NCI-H2227 (cell line): ENCODE measurements around the gene AIF1.
A peak's percentile ranks its signal among the peaks of the same experiment; 100 is the strongest.

Experiments used
- DNase-seq: peaks from one replicate; lab custom pipeline; 2025; ENCODE audit not compliant: unreplicated experiment; lab: John Stamatoyannopoulos, UW

The AIF1 gene

DNA sequence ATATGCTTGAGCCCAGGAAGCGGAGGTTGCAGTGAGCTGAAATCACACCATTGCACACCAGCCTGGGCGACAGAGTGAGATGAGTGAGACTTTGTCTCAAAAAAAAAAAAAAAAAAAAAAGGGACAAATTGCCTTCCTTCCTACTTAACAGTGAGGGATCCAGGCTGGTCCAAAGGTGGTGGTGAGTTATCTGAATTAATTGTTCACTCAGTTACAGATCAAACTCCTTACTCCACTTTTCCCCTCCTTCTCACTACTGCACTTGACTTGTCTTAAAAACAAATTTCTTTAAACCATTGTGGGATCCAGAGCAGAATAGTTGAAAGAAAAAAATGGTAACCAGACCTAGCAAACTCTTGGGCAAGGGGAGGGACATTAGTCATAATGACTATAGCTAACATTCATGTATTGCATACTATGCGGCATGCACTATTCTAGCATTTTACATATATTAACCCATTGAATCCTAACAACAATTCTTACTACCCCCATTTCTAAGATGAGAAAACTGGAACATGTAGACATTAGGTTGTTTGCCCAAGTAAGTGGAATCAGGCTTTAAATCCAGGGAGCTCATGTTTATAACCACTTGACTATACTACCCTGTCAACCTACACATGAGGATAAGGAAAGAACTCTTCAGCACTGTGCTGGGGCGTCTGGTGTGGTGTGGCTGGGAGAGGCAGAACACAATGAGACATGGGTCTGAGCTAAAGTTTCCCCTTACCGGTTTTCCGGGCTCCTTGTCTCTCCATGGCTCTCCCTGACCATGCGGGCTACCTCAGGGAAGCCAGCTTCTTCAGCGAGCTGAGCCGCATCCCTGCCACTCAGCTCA, 48.3 kb downstream of the AIF1 start:
- DNase-seq = no peak

DNA sequence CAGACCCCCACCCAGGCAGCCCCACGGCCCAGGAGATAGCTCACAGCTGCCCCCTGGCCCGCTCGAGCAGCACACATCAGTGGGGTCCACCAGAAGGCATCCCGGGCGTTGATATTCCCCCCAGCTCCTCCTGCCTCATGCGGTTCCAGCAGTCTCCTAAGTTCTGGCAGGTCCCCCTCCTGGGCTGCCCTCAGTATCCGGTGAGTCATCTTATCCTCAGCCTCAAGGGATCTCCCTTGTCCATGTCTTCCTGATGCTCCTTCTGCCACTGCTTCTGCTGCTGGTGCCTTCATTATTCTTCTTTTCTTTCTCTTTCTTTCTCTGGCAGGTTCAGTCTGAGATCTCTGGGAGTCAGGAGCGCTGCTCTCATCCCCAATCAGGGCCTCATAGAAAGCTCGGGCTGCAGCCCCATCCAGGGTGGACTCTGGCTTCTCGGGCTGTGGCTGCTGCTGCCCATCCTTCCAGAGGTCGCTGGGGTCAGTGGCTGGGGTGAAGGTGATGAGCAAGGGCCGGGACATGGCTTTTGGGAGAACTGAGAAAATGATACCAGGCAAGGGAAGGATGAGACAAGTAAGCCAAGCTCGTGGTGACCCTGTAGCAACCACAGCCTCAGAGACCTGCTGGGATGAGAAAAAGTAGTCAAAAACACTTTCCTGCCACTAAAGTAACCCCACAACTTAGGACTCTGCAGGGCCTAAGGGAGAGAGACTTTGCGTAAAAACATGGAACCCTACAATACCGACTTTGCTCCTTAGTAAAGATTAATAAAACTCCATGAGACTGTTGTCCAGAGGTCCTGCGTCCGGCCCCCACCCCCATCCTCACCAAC, 49.1 kb downstream of the AIF1 start:
- DNase-seq = no peak

DNA sequence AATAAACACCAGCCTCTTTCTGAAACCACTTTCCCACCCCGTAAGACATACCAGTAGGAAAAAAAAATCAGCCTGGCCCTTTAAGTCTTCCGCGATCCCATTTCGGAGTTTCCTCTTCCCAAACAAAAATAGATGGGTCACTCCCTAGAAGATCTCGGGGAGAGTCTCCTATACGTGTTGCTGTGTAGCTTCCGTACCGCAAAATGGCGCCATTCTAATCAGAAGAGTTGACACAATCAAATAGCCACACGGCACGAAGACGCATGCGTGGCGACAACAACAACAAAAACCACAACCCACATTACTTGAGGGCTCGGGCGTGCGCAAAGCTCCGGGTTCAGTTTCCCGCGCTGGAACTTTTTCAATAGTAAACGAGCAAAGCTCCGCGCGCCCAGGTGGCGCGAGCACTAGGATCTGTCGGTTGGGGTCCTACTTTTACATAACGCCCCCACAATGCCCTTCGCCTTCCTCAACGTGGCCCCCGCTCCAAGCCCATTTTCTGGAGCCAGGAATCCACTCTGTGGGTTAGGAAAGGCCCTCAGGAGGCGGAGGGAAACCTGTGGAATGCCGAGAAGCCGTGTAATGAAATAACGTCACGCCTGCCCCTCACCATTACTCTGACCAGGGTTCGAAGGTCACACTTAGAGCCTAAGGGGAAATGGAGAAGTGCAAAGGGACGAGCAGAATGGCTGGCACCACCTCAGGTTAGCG, 49.9 kb downstream of the AIF1 start, which contains the start of gene GPANK1:
Gene GPANK1 (minus strand): TSS at position 208 of the 711 bp plus-strand sequence. CDS start 519 bp downstream, outside the sequence.
- DNase-seq = peak; percentile 95

DNA sequence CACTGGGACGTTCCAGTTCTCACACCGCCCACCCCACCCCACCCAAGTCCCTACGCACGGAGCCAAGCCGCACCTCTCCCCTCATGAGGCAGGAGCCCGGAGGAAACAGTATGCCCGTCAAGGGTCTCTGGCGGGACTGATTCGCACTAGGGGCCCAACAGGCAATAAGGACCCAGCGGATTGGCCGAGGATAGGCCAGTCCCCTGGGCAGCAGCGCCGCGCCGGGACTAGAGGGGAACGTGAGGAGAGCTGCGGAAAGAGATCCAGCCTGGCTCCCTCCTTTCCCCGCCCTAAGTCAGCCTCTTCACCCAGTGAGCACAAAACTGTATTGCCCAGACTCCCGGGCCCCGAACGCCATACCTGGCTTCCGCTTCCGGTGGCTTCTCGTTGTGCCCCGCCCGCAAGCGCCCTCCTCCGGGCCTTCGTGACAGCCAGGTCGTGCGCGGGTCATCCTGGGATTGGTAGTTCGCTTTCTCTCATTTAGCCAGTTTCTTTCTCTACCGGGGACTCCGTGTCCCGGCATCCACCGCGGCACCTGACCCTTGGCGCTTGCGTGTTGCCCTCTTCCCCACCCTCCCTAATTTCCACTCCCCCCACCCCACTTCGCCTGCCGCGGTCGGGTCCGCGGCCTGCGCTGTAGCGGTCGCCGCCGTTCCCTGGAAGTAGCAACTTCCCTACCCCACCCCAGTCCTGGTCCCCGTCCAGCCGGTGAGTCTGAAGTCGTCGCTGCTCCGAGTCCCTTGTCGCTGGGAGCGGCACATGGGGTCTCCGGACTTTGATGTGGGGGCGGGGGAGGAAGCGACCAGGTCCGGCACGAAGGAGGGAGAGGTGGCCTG, 50.7 kb downstream of the AIF1 start, which contains the start of gene CSNK2B:
Gene CSNK2B (plus strand): TSS at position 580 of the 836 bp plus-strand sequence. CDS start 752 bp downstream, outside the sequence.
- peak; percentile 99 for DNase-seq

DNA sequence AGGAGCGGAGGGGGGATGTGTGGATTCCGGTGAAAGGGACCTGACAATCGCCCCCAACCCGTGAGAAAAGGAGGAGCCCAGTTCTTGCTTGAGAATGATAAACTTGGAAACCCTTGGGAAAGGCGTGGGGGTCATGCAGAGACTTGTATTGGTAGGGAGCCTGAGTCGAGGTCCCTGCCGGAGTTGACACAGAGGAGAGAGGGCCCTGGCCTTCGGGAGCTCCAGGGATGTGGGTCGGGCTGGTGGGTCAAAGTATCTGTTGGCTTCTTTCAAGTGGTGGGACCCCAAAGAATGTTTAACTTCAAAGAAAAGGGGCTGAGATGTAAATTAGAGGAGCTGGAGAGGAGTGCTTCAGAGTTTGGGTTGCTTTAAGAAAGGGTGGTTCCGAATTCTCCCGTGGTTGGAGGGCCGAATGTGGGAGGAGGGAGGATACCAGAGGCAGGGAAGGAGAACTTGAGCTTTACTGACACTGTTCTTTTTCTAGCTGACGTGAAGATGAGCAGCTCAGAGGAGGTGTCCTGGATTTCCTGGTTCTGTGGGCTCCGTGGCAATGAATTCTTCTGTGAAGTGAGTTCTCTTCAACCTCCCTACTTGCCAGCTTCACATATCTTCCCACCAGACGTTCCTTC, 51.4 kb downstream of the AIF1 start:
- no peak for DNase-seq
